CD4-positive, alpha-beta T cell treated with Interleukin-17A for 1 hour (primary cell): Measurements from ENCODE around the gene OLFML2A.
"Not testable (repeated sequence)": the region's sequence is repeated elsewhere in the genome, so short reads cannot be mapped to it uniquely, and the experiment has no call there.

Source experiments
- DNase-seq: peaks from one replicate; pipeline ENCODE4 v3.0.0-alpha.2; 2020

Gene OLFML2A

GRCh38 chr9:124776954-124777648 is at the start of gene OLFML2A:
OLFML2A (plus strand) TSS chr9:124777133; CDS start chr9:124777271, 138 bp downstream.
- no peak for DNase-seq

- no peak for DNase-seq
Observed at GRCh38 chr9:124730772-124731171, 46.2 kb upstream of the OLFML2A start.

- DNase-seq: no peak
Observed at GRCh38 chr9:124733964-124734740, 42.8 kb upstream of the OLFML2A start.

GRCh38 chr9:124734741-124735083 is 42.2 kb upstream of the OLFML2A start:
- not testable (repeated sequence) for DNase-seq

GRCh38 chr9:124735121-124735520 is 41.8 kb upstream of the OLFML2A start:
- DNase-seq: no peak

GRCh38 chr9:124738075-124738474 is 38.9 kb upstream of the OLFML2A start:
- not testable (repeated sequence) for DNase-seq

GRCh38 chr9:124739360-124739759 is 37.6 kb upstream of the OLFML2A start:
- no peak for DNase-seq

GRCh38 chr9:124741149-124741548 is 35.8 kb upstream of the OLFML2A start:
- DNase-seq: no peak

- DNase-seq: no peak
Observed at GRCh38 chr9:124741662-124742061, 35.3 kb upstream of the OLFML2A start.

- DNase-seq: no peak
Observed at GRCh38 chr9:124742940-124743339, 34.0 kb upstream of the OLFML2A start.

GRCh38 chr9:124743686-124744348 is 33.1 kb upstream of the OLFML2A start:
- DNase-seq: no peak

GRCh38 chr9:124747065-124747464 is 29.9 kb upstream of the OLFML2A start:
- DNase-seq: no peak

- DNase-seq: no peak
Observed at GRCh38 chr9:124749284-124749683, 27.6 kb upstream of the OLFML2A start.

GRCh38 chr9:124749781-124750180 is 27.2 kb upstream of the OLFML2A start:
- no peak for DNase-seq

GRCh38 chr9:124752967-124753366 is 24.0 kb upstream of the OLFML2A start:
- no peak for DNase-seq

GRCh38 chr9:124754289-124754688 is 22.6 kb upstream of the OLFML2A start:
- DNase-seq: no peak

GRCh38 chr9:124755061-124755460 is 21.9 kb upstream of the OLFML2A start:
- DNase-seq: no peak

GRCh38 chr9:124756011-124756410 is 20.9 kb upstream of the OLFML2A start:
- DNase-seq: no peak

GRCh38 chr9:124757616-124758015 is 19.3 kb upstream of the OLFML2A start:
- no peak for DNase-seq

- no peak for DNase-seq
Observed at GRCh38 chr9:124758061-124758460, 18.9 kb upstream of the OLFML2A start.

GRCh38 chr9:124758691-124759090 is 18.2 kb upstream of the OLFML2A start:
- no peak for DNase-seq

- no peak for DNase-seq
Observed at GRCh38 chr9:124759327-124759726, 17.6 kb upstream of the OLFML2A start.

- no peak for DNase-seq
Observed at GRCh38 chr9:124760719-124761118, 16.2 kb upstream of the OLFML2A start.

GRCh38 chr9:124761196-124761595 is 15.7 kb upstream of the OLFML2A start:
- DNase-seq: no peak
